A549 (cell line): Measurements from ENCODE around the gene ECHDC1. TPM values are rescaled to one million over a fixed set of nuclear protein-coding genes. Genes with fewer than 3 reads are reported as not detected.

Experiments
- ATAC-seq, 2 experiments: fragments of 200-7000 bp in 1 of 2; fragments of >200 bp in 1 of 2; cut with Nextera tagmentation in 1 of 2; cut with Tn5 transposase in 1 of 2; 3 replicates each; pipeline versions ENCODE4 v1.8.0 to v1.9.1; 2018 to 2020; ENCODE audit warnings: mild to moderate bottlenecking in 1 of 2, moderate library complexity in 1 of 2
- CTCF ChIA-PET: fragments of 300-600 bp; sonication (Branson Sonifier 250); formaldehyde crosslinking; extraction: SDS; loops from one replicate; lab custom pipeline; 2021; ENCODE audit warnings: antibody characterized with exemption, inconsistent platforms; lab: Yijun Ruan, JAX
- POLR2A ChIA-PET: fragments of 350-600 bp; formaldehyde crosslinking; extraction: SDS; loops from one replicate; lab custom pipeline; 2021; ENCODE audit warnings: antibody characterized with exemption, inconsistent platforms; lab: Yijun Ruan, JAX
- DNase-seq, 2 experiments: peaks; one replicate each; pipeline versions ENCODE4 v3.0.0 to v3.0.0-alpha.2; 2011 to 2016; ENCODE audit warnings: low read depth in 1 of 2, low spot score in 1 of 2
- FAIRE-seq: peaks from 2 replicates; lab custom pipeline; 2011; peaks lifted over from hg19 to GRCh38; lab: Jason Lieb, UNC
- H3K27ac ChIP-seq, 2 experiments: fragments of >200 bp; sonication (Bioruptor Twin); formaldehyde crosslinking; 3 replicates each; pipeline ENCODE4 v1.5.1; 2016 to 2017
- H3K4me1 ChIP-seq: fragments of >200 bp; sonication (Bioruptor Twin); formaldehyde crosslinking; 3 replicates; pipeline ENCODE4 v1.6.1; 2016
- H3K4me2 ChIP-seq: fragments of >200 bp; sonication (Bioruptor Twin); formaldehyde crosslinking; 3 replicates; pipeline ENCODE4 v1.6.1; 2016
- H3K4me3 ChIP-seq: fragments of >200 bp; sonication (Bioruptor Twin); formaldehyde crosslinking; 3 replicates; pipeline ENCODE4 v1.5.1; 2016
- H3K9me3 ChIP-seq: fragments of >200 bp; sonication (Bioruptor Twin); formaldehyde crosslinking; 3 replicates; pipeline ENCODE4 v1.6.1; 2016
- BCL3 ChIP-seq: fragments of >200 bp; sonication (Bioruptor Twin); formaldehyde crosslinking; IDR thresholded peaks from 3 replicates; pipeline ENCODE4 v1.6.1; 2016
- BHLHE40 ChIP-seq: IDR thresholded peaks from 2 replicates; pipeline ENCODE4 v1.6.1; 2012; ENCODE audit warnings: low read depth, low read length, inconsistent platforms
- CBX8 ChIP-seq: fragments of 200-600 bp; sonication (generic); IDR thresholded peaks from 2 replicates; pipeline ENCODE4 v1.6.1; 2016
- CEBPB ChIP-seq, 2 experiments: fragments of >200 bp in 1 of 2; sonication (Bioruptor Twin) in 1 of 2; formaldehyde crosslinking in 1 of 2; IDR thresholded peaks; 2 replicates each; pipeline ENCODE4 v1.6.1; 2012 to 2016
- CHD2 ChIP-seq: fragments of 150-350 bp; IDR thresholded peaks from 2 replicates; pipeline ENCODE4 v1.6.1; 2014; ENCODE audit warnings: low read length; ENCODE audit not compliant: partially characterized antibody
- E2F6 ChIP-seq: IDR thresholded peaks from 2 replicates; pipeline ENCODE4 v1.6.1; 2012; ENCODE audit warnings: low read depth, borderline replicate concordance
- EHF ChIP-seq: fragments of 250-450 bp; sonication (Bioruptor Pico); IDR thresholded peaks from 2 replicates; pipeline ENCODE4 v1.5.0; 2020; ENCODE audit warnings: mild to moderate bottlenecking
- EHMT2 ChIP-seq: fragments of 200-600 bp; sonication (generic); IDR thresholded peaks from 2 replicates; pipeline ENCODE4 v1.6.1; 2016; ENCODE audit warnings: antibody characterized with exemption, low read depth, mild to moderate bottlenecking, moderate library complexity
- ESRRA ChIP-seq: fragments of 150-350 bp; IDR thresholded peaks from 2 replicates; pipeline ENCODE4 v1.6.1; 2014; ENCODE audit warnings: mild to moderate bottlenecking, low read length, borderline replicate concordance
- FOSB ChIP-seq: fragments of 250-450 bp; sonication (Bioruptor Pico); IDR thresholded peaks from 2 replicates; pipeline ENCODE4 v1.5.0; 2020; ENCODE audit warnings: mild to moderate bottlenecking, moderate library complexity
- GATA3 ChIP-seq: IDR thresholded peaks from 2 replicates; pipeline ENCODE4 v1.6.1; 2012; ENCODE audit warnings: borderline replicate concordance
- HEYL ChIP-seq: fragments of 250-450 bp; sonication (Bioruptor Pico); IDR thresholded peaks from 2 replicates; pipeline ENCODE4 v1.8.0; 2021; ENCODE audit warnings: mild to moderate bottlenecking, moderate library complexity
- HOXA7 ChIP-seq: fragments of 250-450 bp; sonication (Bioruptor Pico); IDR thresholded peaks from 2 replicates; pipeline ENCODE4 v1.5.0; 2020; ENCODE audit warnings: mild to moderate bottlenecking, moderate library complexity
- KDM1A ChIP-seq: fragments of 200-600 bp; sonication (generic); IDR thresholded peaks from 2 replicates; pipeline ENCODE4 v1.6.1; 2016; ENCODE audit warnings: low read depth, mild to moderate bottlenecking
- MAFK ChIP-seq: fragments of 450-650 bp; IDR thresholded peaks from 2 replicates; pipeline ENCODE4 v1.6.1; 2014; ENCODE audit not compliant: partially characterized antibody
- MYC ChIP-seq: IDR thresholded peaks from 2 replicates; pipeline ENCODE4 v1.6.1; 2012; ENCODE audit warnings: mild to moderate bottlenecking, inconsistent platforms, low read length, improper control_type of control experiment, borderline replicate concordance
- NPAS2 ChIP-seq: fragments of 250-450 bp; sonication (Bioruptor Pico); IDR thresholded peaks from 2 replicates; pipeline ENCODE4 v1.8.0; 2022; ENCODE audit warnings: mild to moderate bottlenecking, moderate library complexity, borderline replicate concordance
- NR3C1 ChIP-seq: fragments of >200 bp; sonication (Bioruptor Twin); formaldehyde crosslinking; IDR thresholded peaks from 3 replicates; pipeline ENCODE4 v1.6.1; 2017
- PHF8 ChIP-seq: fragments of 200-600 bp; sonication (generic); IDR thresholded peaks from 2 replicates; pipeline ENCODE4 v1.6.1; 2016; ENCODE audit warnings: low read depth, mild to moderate bottlenecking, antibody characterized with exemption, moderate library complexity, borderline replicate concordance
- POLR2A ChIP-seq: IDR thresholded peaks from 2 replicates; pipeline ENCODE4 v1.6.1; 2012; ENCODE audit warnings: mild to moderate bottlenecking, low read length
- POLR2AphosphoS2 ChIP-seq: conservative IDR thresholded peaks from 2 replicates; pipeline ENCODE4 v1.6.1; 2012; ENCODE audit warnings: low read length, improper control_type of control experiment, inconsistent platforms
- RAD21 ChIP-seq, 2 experiments: fragments of >200 bp in 1 of 2; sonication (Bioruptor Twin) in 1 of 2; formaldehyde crosslinking in 1 of 2; IDR thresholded peaks in 1 of 2; conservative IDR thresholded peaks in 1 of 2; 2 replicates in 1 of 2; 3 replicates in 1 of 2; pipeline ENCODE4 v1.6.1; 2012 to 2018; ENCODE audit warnings: inconsistent platforms in 1 of 2
- RCOR1 ChIP-seq: fragments of 150-350 bp; IDR thresholded peaks from 2 replicates; pipeline ENCODE4 v1.6.1; 2014; ENCODE audit warnings: antibody characterized with exemption, low read length, low read depth
- RFX5 ChIP-seq: fragments of 450-650 bp; IDR thresholded peaks from 2 replicates; pipeline ENCODE4 v1.7.1; 2014; ENCODE audit warnings: antibody characterized with exemption, mild to moderate bottlenecking, moderate library complexity
- SMC3 ChIP-seq: fragments of >200 bp; sonication (Bioruptor Twin); formaldehyde crosslinking; IDR thresholded peaks from 3 replicates; pipeline ENCODE4 v1.6.1; 2018; ENCODE audit warnings: inconsistent platforms
- ZC3H11A ChIP-seq: fragments of 450-650 bp; IDR thresholded peaks from 2 replicates; pipeline ENCODE4 v1.6.1; 2014; ENCODE audit warnings: antibody characterized with exemption, mild to moderate bottlenecking
- ZNF302 ChIP-seq: fragments of 250-450 bp; sonication (Bioruptor Pico); IDR thresholded peaks from 2 replicates; pipeline ENCODE4 v1.9.0; 2021; ENCODE audit warnings: inconsistent platforms, mild to moderate bottlenecking, moderate library complexity
- ZSCAN20 ChIP-seq: fragments of 250-450 bp; sonication (Bioruptor Pico); IDR thresholded peaks from 2 replicates; pipeline ENCODE4 v1.8.0; 2022; ENCODE audit warnings: mild to moderate bottlenecking, moderate library complexity
- WGBS: methylation state at CpG from one replicate; pipeline ENCODE4 v1.1.6; 2017; ENCODE audit errors: missing lambda C conversion rate; 5-methylcytosine and 5-hydroxymethylcytosine counted together
- polyA plus RNA-seq, 4 experiments: library from polyadenylated mRNA; depleted of rRNA in 3 of 4; stranded (reverse); fragments of >200 nt; fragmentation: RNase III in 1 of 4; extraction: RNeasy Plus Mini Kit Qiagen cat#74134 plus additional on column Dnase treatment in 1 of 4; gene quantifications; 2 replicates in 3 of 4; 3 replicates in 1 of 4; pipeline ENCODE4 v1.2.3, GENCODE V29; 2011 to 2017
- TF ChIP-seq, protein P1 (sequence below): fragments of 200-600 bp; sonication (generic); IDR thresholded peaks from 2 replicates; pipeline ENCODE4 v1.6.1; 2016; ENCODE audit warnings: antibody characterized with exemption, mild to moderate bottlenecking, moderate library complexity
- TF ChIP-seq, protein P2 (sequence below): fragments of 150-350 bp; IDR thresholded peaks from 2 replicates; pipeline ENCODE4 v1.6.1; 2014; ENCODE audit warnings: low read depth, mild to moderate bottlenecking, low read length

Gene ECHDC1
- polyA plus RNA-seq, 2 of the 4 experiments (the other 2 are of a cell fraction), result 53.4 to 64.3 TPM

DNA sequence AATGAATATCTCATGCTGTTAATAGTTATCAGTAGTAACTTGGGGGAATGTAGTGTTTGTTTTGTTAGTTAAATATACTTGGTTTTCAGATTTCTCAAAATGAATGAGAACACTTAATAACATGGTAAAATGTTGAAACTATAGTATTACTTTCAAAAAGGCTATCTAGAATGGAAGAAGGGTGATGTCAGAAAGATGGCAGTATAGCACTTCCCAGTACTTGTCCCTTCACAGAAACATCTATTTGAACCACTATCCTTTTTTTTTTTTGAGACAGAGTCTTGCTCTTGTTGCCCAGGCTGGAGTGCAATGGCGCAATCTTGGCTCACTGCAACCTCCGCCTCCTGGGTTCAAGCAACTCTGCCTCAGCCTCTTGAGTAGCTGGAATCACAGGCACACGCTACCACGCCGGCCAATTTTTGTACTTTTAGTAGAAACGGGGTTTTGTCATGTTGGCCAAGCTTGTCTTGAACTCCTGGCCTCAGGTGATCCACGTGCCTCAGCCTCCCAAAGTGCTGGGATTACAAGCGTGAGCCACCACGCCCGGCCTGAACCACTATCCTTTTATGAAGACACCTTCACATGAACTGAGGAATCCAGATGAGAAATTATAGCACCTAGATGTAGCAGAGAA is 4.7 kb upstream of the ECHDC1 start:
- DNase-seq (no peak), ATAC-seq (no peak), FAIRE-seq (no peak)
- H3K27ac ChIP-seq, result no peak overlapping the region; a peak in 1 of 6 replicates
- H3K4me3 ChIP-seq, result no peak overlapping the region
- no peak for TF ChIP-seq NR3C1
- TF ChIP-seq POLR2AphosphoS2, result no peak
- TF ChIP-seq RAD21 (conservative IDR thresholded peaks at IDR 0.05 in 1 of 2, IDR thresholded peaks at IDR 0.05 in 1 of 2), result peak in 1 of 2 experiments; percentile 23; a peak in 1 of 5 replicates
- TF ChIP-seq KDM1A, result no peak
- no peak for TF ChIP-seq CHD2
- no peak for TF ChIP-seq NPAS2 (CRISPR knock-in tag)
- POLR2A ChIA-PET, result no interaction called here
- peak overlapping the region; percentile 68 for H3K4me2 ChIP-seq
- H3K4me1 ChIP-seq, result peaks cover 26% of the 10 kb centered on the region
- CTCF ChIA-PET, result no interaction called here
- peaks cover 5% of the 10 kb centered on the region; the same call in 1 of the 3 replicates for H3K9me3 ChIP-seq
- 88% methylated on average over 10 of the region's 10 CpGs for WGBS

DNA sequence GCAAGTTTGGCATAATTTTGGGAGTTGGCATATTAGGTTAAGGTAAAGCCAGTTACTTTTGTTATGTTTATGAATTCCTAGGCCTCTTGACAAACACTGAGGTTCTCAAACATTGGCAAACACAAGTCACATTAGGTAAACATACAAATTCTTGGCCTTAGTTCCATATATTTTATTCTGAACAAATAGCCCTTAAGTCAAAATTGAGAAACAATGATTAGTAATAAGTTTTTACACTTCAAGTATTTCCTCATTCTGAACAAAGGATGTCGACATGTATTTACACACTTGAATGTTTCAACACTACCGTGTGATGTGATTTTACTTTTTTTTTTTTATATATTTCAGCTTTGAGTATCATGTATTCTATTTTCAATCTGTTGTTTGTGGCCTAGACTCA is 3.8 kb upstream of the ECHDC1 start:
- POLR2A ChIA-PET, result no interaction called here
- 3% methylated on average over 2 of the region's 2 CpGs for WGBS
- Histone ChIP-seq H3K4me2 (peak overlapping the region; percentile 68), H3K9me3 (0 out of 3 replicates have a peak, but pooled peaks cover 5% of the 10 kb centered on the region), H3K4me1 (peaks cover 29% of the 10 kb centered on the region), H3K27ac (peak overlapping the region in 1 of 2 experiments; percentile 13; a peak in 1 of 6 replicates), H3K4me3 (no peak overlapping the region)
- no peak for FAIRE-seq
- ATAC-seq, result peak in 1 of 2 experiments; percentile 16; a peak in 1 of 6 replicates
- DNase-seq, result peak in 1 of 2 experiments; percentile 69
- CTCF ChIA-PET, result no interaction called here
- TF ChIP-seq FOSB (CRISPR knock-in tag) (no peak), RCOR1 (no peak), GATA3 (peak; percentile 78; the same call in 1 of the 2 replicates), BHLHE40 (no peak), BCL3 (peak; percentile 98), EHMT2 (no peak), CBX8 (no peak), ZC3H11A (no peak), ESRRA (no peak), SMC3 (no peak), MYC (no peak), ZSCAN20 (CRISPR knock-in tag) (no peak), PHF8 (no peak), CHD2 (no peak), POLR2A (no peak), NR3C1 (no peak), RFX5 (no peak), KDM1A (no peak), MAFK (no peak), EHF (CRISPR knock-in tag) (no peak), ZNF302 (CRISPR knock-in tag) (no peak), E2F6 (no peak), HEYL (CRISPR knock-in tag) (no peak), CEBPB (IDR thresholded peaks at IDR 0.05) (peak; percentile 95 to 98), HOXA7 (CRISPR knock-in tag) (no peak)
- TF ChIP-seq, protein P1, sequence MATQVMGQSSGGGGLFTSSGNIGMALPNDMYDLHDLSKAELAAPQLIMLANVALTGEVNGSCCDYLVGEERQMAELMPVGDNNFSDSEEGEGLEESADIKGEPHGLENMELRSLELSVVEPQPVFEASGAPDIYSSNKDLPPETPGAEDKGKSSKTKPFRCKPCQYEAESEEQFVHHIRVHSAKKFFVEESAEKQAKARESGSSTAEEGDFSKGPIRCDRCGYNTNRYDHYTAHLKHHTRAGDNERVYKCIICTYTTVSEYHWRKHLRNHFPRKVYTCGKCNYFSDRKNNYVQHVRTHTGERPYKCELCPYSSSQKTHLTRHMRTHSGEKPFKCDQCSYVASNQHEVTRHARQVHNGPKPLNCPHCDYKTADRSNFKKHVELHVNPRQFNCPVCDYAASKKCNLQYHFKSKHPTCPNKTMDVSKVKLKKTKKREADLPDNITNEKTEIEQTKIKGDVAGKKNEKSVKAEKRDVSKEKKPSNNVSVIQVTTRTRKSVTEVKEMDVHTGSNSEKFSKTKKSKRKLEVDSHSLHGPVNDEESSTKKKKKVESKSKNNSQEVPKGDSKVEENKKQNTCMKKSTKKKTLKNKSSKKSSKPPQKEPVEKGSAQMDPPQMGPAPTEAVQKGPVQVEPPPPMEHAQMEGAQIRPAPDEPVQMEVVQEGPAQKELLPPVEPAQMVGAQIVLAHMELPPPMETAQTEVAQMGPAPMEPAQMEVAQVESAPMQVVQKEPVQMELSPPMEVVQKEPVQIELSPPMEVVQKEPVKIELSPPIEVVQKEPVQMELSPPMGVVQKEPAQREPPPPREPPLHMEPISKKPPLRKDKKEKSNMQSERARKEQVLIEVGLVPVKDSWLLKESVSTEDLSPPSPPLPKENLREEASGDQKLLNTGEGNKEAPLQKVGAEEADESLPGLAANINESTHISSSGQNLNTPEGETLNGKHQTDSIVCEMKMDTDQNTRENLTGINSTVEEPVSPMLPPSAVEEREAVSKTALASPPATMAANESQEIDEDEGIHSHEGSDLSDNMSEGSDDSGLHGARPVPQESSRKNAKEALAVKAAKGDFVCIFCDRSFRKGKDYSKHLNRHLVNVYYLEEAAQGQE, result no peak
- TF ChIP-seq, protein P2, sequence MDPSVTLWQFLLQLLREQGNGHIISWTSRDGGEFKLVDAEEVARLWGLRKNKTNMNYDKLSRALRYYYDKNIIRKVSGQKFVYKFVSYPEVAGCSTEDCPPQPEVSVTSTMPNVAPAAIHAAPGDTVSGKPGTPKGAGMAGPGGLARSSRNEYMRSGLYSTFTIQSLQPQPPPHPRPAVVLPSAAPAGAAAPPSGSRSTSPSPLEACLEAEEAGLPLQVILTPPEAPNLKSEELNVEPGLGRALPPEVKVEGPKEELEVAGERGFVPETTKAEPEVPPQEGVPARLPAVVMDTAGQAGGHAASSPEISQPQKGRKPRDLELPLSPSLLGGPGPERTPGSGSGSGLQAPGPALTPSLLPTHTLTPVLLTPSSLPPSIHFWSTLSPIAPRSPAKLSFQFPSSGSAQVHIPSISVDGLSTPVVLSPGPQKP, result no peak
